Measurements from ENCODE around the gene RAB32.

- TF ChIP-seq POLR2A (IDR thresholded peaks at IDR 0.05; ENCODE audit: low read length) (no peak), GATA1 (IDR thresholded peaks at IDR 0.05; ENCODE audit: low read depth, low read length) (no peak)
Measured at GRCh38 chr6:146543940-146544615, 445 bp downstream of the RAB32 start.

Data from erythroblast (primary cell).